Neuronal stem cell (in vitro differentiated cells): ENCODE data around the gene PIERCE2.

ENCODE experiments used
- DNase-seq: peaks from one replicate; pipeline ENCODE4 v3.0.0-alpha.2; 2013; ENCODE audit warnings: low spot score
- H2AFZ ChIP-seq: one replicate; pipeline ENCODE4 v1.6.1; 2013; ENCODE audit warnings: mild to moderate bottlenecking, low read length, inconsistent platforms
- H2AK5ac ChIP-seq: 2 replicates; pipeline ENCODE4 v1.6.1; 2013; ENCODE audit warnings: low read depth, mild to moderate bottlenecking, inconsistent platforms, low read length, moderate library complexity, mixed read lengths
- H2BK120ac ChIP-seq: 2 replicates; pipeline ENCODE4 v1.6.1; 2013; ENCODE audit warnings: low read depth, mild to moderate bottlenecking, inconsistent platforms, low read length, moderate library complexity, mixed read lengths
- H2BK12ac ChIP-seq: one replicate; pipeline ENCODE4 v1.6.1; 2013; ENCODE audit warnings: low read length, inconsistent platforms
- H2BK15ac ChIP-seq: 2 replicates; pipeline ENCODE4 v1.6.1; 2013; ENCODE audit warnings: mild to moderate bottlenecking, low read length, inconsistent platforms, mixed read lengths
- H2BK5ac ChIP-seq: one replicate; pipeline ENCODE4 v1.6.1; 2013; ENCODE audit warnings: inconsistent platforms, mild to moderate bottlenecking, low read length, moderate library complexity
- H3K14ac ChIP-seq: one replicate; pipeline ENCODE4 v1.6.1; 2013; ENCODE audit warnings: low read length, inconsistent platforms
- H3K18ac ChIP-seq: 2 replicates; pipeline ENCODE4 v1.6.1; 2013; ENCODE audit warnings: low read length, inconsistent platforms
- H3K23ac ChIP-seq: 2 replicates; pipeline ENCODE4 v1.6.1; 2013; ENCODE audit warnings: low read depth, mild to moderate bottlenecking, mixed read lengths, low read length, inconsistent platforms; ENCODE audit not compliant: poor library complexity
- H3K27ac ChIP-seq: replicated peaks from 3 replicates; pipeline ENCODE4 v1.5.1; 2013; ENCODE audit warnings: low read length, inconsistent platforms
- H3K27me3 ChIP-seq, 3 experiments: 2 replicates each; pipeline ENCODE4 v1.6.1; 2013; ENCODE audit warnings: low read length in 3 of 3, mild to moderate bottlenecking in 2 of 3, inconsistent platforms in 1 of 3, low read depth in 1 of 3, mixed read lengths in 1 of 3, moderate library complexity in 1 of 3; ENCODE audit not compliant: control insufficient read depth in 3 of 3, insufficient read depth in 3 of 3
- H3K36me3 ChIP-seq, 2 donors: replicated peaks in 1 of 2; 2 replicates each; pipeline ENCODE4 v1.6.1; 2013; ENCODE audit warnings: low read length in 2 of 2; ENCODE audit not compliant: control insufficient read depth in 2 of 2, insufficient read depth in 2 of 2
- H3K4ac ChIP-seq: 2 replicates; pipeline ENCODE4 v1.6.1; 2013; ENCODE audit warnings: inconsistent platforms, mild to moderate bottlenecking, low read length, moderate library complexity
- H3K4me1 ChIP-seq, 2 donors: 1 replicate in 1 of 2; 2 replicates in 1 of 2; pipeline ENCODE4 v1.6.1; 2013; ENCODE audit warnings: low read length in 2 of 2, low read depth in 1 of 2; ENCODE audit not compliant: control insufficient read depth in 2 of 2, insufficient read depth in 1 of 2
- H3K4me2 ChIP-seq: one replicate; pipeline ENCODE4 v1.6.1; 2013; ENCODE audit warnings: mild to moderate bottlenecking, low read length, inconsistent platforms; ENCODE audit not compliant: insufficient read depth, poor library complexity, severe bottlenecking
- H3K4me3 ChIP-seq, 2 donors: 2 replicates each; pipeline ENCODE4 v1.5.1; 2013; ENCODE audit warnings: low read length in 2 of 2, mild to moderate bottlenecking in 2 of 2, inconsistent platforms in 1 of 2, moderate library complexity in 1 of 2
- H3K79me1 ChIP-seq: one replicate; pipeline ENCODE4 v1.6.1; 2013; ENCODE audit warnings: low read depth, mild to moderate bottlenecking, inconsistent platforms, low read length, moderate library complexity
- H3K9ac ChIP-seq: one replicate; pipeline ENCODE4 v1.6.1; 2013; ENCODE audit warnings: mild to moderate bottlenecking, low read depth, low read length, inconsistent platforms; ENCODE audit not compliant: poor library complexity
- H3K9me3 ChIP-seq, 2 donors: replicated peaks in 1 of 2; 2 replicates each; pipeline versions ENCODE3 to v1.6.1; 2013; ENCODE audit warnings: low read length in 2 of 2, mild to moderate bottlenecking in 2 of 2, inconsistent platforms in 1 of 2, low read depth in 1 of 2, mixed read lengths in 1 of 2, moderate library complexity in 1 of 2; ENCODE audit not compliant: control insufficient read depth in 2 of 2, insufficient read depth in 1 of 2
- H4K8ac ChIP-seq: one replicate; pipeline ENCODE4 v1.6.1; 2013; ENCODE audit warnings: low read depth, mild to moderate bottlenecking, inconsistent platforms, low read length, moderate library complexity
- H4K91ac ChIP-seq: one replicate; pipeline ENCODE4 v1.6.1; 2013; ENCODE audit warnings: low read length, low read depth, mild to moderate bottlenecking, inconsistent platforms; ENCODE audit not compliant: poor library complexity
- WGBS, 2 donors: extraction: QIAGEN DNeasy Blood & Tissue Kit; methylation state at CpG; one replicate each; pipeline ENCODE4 v1.1.7; 2013; ENCODE audit warnings: missing lambda C conversion rate in 2 of 2, mixed read lengths in 1 of 2; ENCODE audit not compliant: insufficient read length in 2 of 2, insufficient replicate concordance in 1 of 2; ENCODE audit errors: extremely low coverage in 2 of 2; 5-methylcytosine and 5-hydroxymethylcytosine counted together

The PIERCE2 gene

DNA sequence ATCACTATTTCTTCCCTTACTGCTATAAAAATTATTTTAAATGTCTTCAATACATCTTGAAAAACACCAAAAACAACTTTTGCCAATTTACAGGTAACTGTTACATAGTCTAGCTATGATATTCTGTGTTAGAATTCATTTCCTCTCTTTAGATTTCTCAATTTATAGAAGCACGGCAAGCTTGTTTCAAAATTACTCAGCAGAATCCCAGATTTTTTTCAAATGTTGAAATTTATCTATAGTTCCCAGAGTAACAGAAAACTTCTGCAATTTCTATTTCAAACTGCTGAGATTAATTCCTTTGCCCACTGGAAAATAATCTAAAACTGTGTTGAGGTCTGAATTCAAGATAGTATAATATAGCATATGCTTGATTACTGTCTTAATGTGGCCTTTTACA lies 41.3 kb upstream of the PIERCE2 start:
- Histone ChIP-seq H3K9me3 (no peaks in the 10 kb centered on the region), H3K4me2 (no peak overlapping the region), H2BK15ac (no peak overlapping the region), H3K4ac (no peak overlapping the region), H3K4me1 (no peaks in the 10 kb centered on the region), H3K36me3 (peaks cover 0 to 10% of the 10 kb centered on the region in 2 donors), H4K8ac (no peak overlapping the region), H2BK5ac (no peak overlapping the region), H3K4me3 (no peak overlapping the region), H2BK120ac (no peak overlapping the region), H3K79me1 (no peaks in the 10 kb centered on the region), H3K9ac (no peak overlapping the region), H3K27me3 (no peaks in the 10 kb centered on the region), H3K18ac (no peak overlapping the region), H4K91ac (no peak overlapping the region), H2AK5ac (no peak overlapping the region), H3K14ac (no peak overlapping the region), H3K23ac (no peak overlapping the region), H2BK12ac (no peak overlapping the region), H2AFZ (no peak overlapping the region), H3K27ac (no peak overlapping the region)
- no CpG with 5 or more reads among the region's 1 CpG for WGBS, 2 donors
- DNase-seq, result no peak

GRCh38 chr15:55372701-55373440 lies 35.4 kb upstream of the PIERCE2 start:
- WGBS, 2 donors, result no CpG with 5 or more reads among the region's 3 CpGs
- Histone ChIP-seq H3K9ac (no peak overlapping the region), H3K14ac (no peak overlapping the region), H3K18ac (no peak overlapping the region), H3K4ac (no peak overlapping the region), H3K9me3 (no peaks in the 10 kb centered on the region), H3K4me3 (no peak overlapping the region), H2AFZ (no peak overlapping the region), H3K36me3 (peaks cover 2 to 23% of the 10 kb centered on the region in 2 donors), H4K8ac (no peak overlapping the region), H3K79me1 (no peaks in the 10 kb centered on the region), H3K23ac (no peak overlapping the region), H2BK12ac (no peak overlapping the region), H3K4me2 (no peak overlapping the region), H2BK15ac (no peak overlapping the region), H2AK5ac (no peak overlapping the region), H2BK120ac (no peak overlapping the region), H2BK5ac (no peak overlapping the region), H3K27ac (no peak overlapping the region), H3K27me3 (no peaks in the 10 kb centered on the region), H3K4me1 (no peaks in the 10 kb centered on the region), H4K91ac (no peak overlapping the region)
- no peak for DNase-seq

- H4K8ac ChIP-seq, result no peak overlapping the region
- H2BK120ac ChIP-seq, result no peak overlapping the region
- H2AFZ ChIP-seq, result no peak overlapping the region
- no peak for DNase-seq
- H3K79me1 ChIP-seq, result no peaks in the 10 kb centered on the region
- no peak overlapping the region for H3K4me2 ChIP-seq
- H3K18ac ChIP-seq, result no peak overlapping the region
- no peak overlapping the region for H3K9ac ChIP-seq
- no peak overlapping the region for H3K27ac ChIP-seq
- no peaks in the 10 kb centered on the region for H3K27me3 ChIP-seq
- H3K4me1 ChIP-seq, result no peaks in the 10 kb centered on the region
- no peak overlapping the region for H3K4ac ChIP-seq
- no peak overlapping the region for H2BK5ac ChIP-seq
- H2BK12ac ChIP-seq, result no peak overlapping the region
- no peak overlapping the region for H3K23ac ChIP-seq
- no peak overlapping the region for H4K91ac ChIP-seq
- no peak overlapping the region for H2AK5ac ChIP-seq
- H3K14ac ChIP-seq, result no peak overlapping the region
- no peak overlapping the region for H2BK15ac ChIP-seq
- H3K9me3 ChIP-seq, result no peaks in the 10 kb centered on the region
- H3K4me3 ChIP-seq, result no peak overlapping the region
- WGBS, 2 donors, result no CpG with 5 or more reads among the region's 5 CpGs
- H3K36me3 ChIP-seq, result peaks cover 2 to 13% of the 10 kb centered on the region in 2 donors
Observed at GRCh38 chr15:55379095-55379494, 29.2 kb upstream of the PIERCE2 start.

DNA sequence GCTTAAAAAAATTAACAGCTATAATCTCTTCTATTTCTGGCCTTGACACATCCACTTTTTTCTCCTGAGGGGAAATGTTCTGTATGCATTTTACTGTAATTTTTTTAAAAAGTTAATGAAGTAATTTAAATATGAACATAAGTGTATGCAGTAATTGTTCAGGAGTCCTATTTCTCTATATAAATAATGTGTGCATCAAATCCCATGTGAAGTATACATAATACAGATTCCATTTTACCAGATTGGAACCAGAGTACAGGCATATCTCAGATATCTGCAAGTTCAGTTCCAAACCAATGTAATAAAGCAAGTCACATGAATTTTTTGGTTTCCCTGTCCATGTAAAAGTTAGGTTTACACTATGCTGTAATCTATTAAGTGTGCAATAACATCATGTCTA lies 26.7 kb upstream of the PIERCE2 start:
- Histone ChIP-seq H2BK12ac (no peak overlapping the region), H2BK5ac (no peak overlapping the region), H3K4ac (no peak overlapping the region), H3K23ac (no peak overlapping the region), H3K4me1 (no peaks in the 10 kb centered on the region), H2AFZ (no peak overlapping the region), H3K27me3 (no peaks in the 10 kb centered on the region), H3K14ac (no peak overlapping the region), H4K91ac (no peak overlapping the region), H3K4me2 (no peak overlapping the region), H3K79me1 (no peaks in the 10 kb centered on the region), H3K9me3 (no peaks in the 10 kb centered on the region), H3K27ac (no peak overlapping the region), H2BK120ac (no peak overlapping the region), H2AK5ac (no peak overlapping the region), H4K8ac (no peak overlapping the region), H3K36me3 (peaks cover 0 to 3% of the 10 kb centered on the region in 2 donors), H2BK15ac (no peak overlapping the region), H3K4me3 (no peak overlapping the region), H3K9ac (no peak overlapping the region), H3K18ac (no peak overlapping the region)
- DNase-seq, result no peak
